Esophagus muscularis mucosa (tissue), 4 donors: ENCODE results near the gene OGFOD3. TPM values are rescaled to one million over a fixed set of nuclear protein-coding genes. Genes with fewer than 3 reads are reported as not detected.

Experiments used
- DNase-seq: peaks from one replicate; pipeline ENCODE4 v3.0.0-alpha.2; 2017; ENCODE audit errors: extremely low spot score
- H3K27ac ChIP-seq, 4 donors: fragments of 200-600 bp; sonication (generic); replicated peaks in 1 of 4; 1 replicate in 3 of 4; 2 replicates in 1 of 4; pipeline ENCODE4 v1.5.1; 2016 to 2019; ENCODE audit warnings: mild to moderate bottlenecking in 1 of 4
- H3K27me3 ChIP-seq, 4 donors: fragments of 200-600 bp; sonication (generic); one replicate each; pipeline versions ENCODE4 v1.5.1 to v1.6.0; 2016 to 2019
- H3K36me3 ChIP-seq, 4 donors: fragments of 200-600 bp; sonication (generic); one replicate each; pipeline ENCODE4 v1.5.1; 2016 to 2019
- H3K4me1 ChIP-seq, 4 donors: fragments of 200-600 bp; sonication (generic); one replicate each; pipeline ENCODE4 v1.5.1; 2016 to 2019
- H3K4me3 ChIP-seq, 4 donors: fragments of 200-600 bp; sonication (generic); 1 replicate in 2 of 4; 2 replicates in 2 of 4; pipeline ENCODE4 v1.5.1; 2016 to 2019; ENCODE audit warnings: mild to moderate bottlenecking in 4 of 4, moderate library complexity in 1 of 4
- H3K9me3 ChIP-seq, 4 donors: fragments of 200-600 bp; sonication (generic); 1 replicate in 3 of 4; 2 replicates in 1 of 4; pipeline ENCODE4 v1.5.1; 2016 to 2019
- EP300 ChIP-seq: sonication (generic); formaldehyde crosslinking; IDR thresholded peaks from one replicate; pipeline ENCODE4 v1.6.1; 2017; ENCODE audit warnings: antibody characterized with exemption
- POLR2A ChIP-seq: fragments of 450-650 bp; IDR thresholded peaks from one replicate; pipeline ENCODE4 v1.6.1; 2017; ENCODE audit warnings: antibody characterized with exemption, moderate library complexity, mild to moderate bottlenecking, low read depth
- POLR2AphosphoS5 ChIP-seq, 2 donors: sonication (generic); formaldehyde crosslinking; IDR thresholded peaks; one replicate each; pipeline ENCODE4 v1.6.1; 2017; ENCODE audit warnings: antibody characterized with exemption in 2 of 2
- WGBS: methylation state at CpG from one replicate; pipeline ENCODE4 v1.1.5; 2018; 5-methylcytosine and 5-hydroxymethylcytosine counted together
- intact Hi-C: fragments of 100-400 bp; cut with DNase I; formaldehyde crosslinking; loops from one replicate; pipeline ENCODE4 v1.15.1; 2023
- total RNA-seq, 4 donors: library from RNA; depleted of rRNA; stranded (reverse); fragments of >200 nt; gene quantifications; one replicate each; pipeline versions ENCODE4 v1.1.0 to v1.2.1, GENCODE V29; 2016
- TF ChIP-seq, protein P1 (sequence below), 3 experiments: fragments of 200-600 bp in 2 of 3; fragments of 450-650 bp in 1 of 3; sonication (generic) in 2 of 3; IDR thresholded peaks; one replicate each; pipeline ENCODE4 v1.5.1; 2017 to 2019; ENCODE audit warnings: antibody characterized with exemption in 3 of 3, mild to moderate bottlenecking in 2 of 3, moderate library complexity in 1 of 3

Gene OGFOD3
- total RNA-seq, 4 donors from 2014 or later = 21.6 to 35.3 (median 28.5) TPM

DNA sequence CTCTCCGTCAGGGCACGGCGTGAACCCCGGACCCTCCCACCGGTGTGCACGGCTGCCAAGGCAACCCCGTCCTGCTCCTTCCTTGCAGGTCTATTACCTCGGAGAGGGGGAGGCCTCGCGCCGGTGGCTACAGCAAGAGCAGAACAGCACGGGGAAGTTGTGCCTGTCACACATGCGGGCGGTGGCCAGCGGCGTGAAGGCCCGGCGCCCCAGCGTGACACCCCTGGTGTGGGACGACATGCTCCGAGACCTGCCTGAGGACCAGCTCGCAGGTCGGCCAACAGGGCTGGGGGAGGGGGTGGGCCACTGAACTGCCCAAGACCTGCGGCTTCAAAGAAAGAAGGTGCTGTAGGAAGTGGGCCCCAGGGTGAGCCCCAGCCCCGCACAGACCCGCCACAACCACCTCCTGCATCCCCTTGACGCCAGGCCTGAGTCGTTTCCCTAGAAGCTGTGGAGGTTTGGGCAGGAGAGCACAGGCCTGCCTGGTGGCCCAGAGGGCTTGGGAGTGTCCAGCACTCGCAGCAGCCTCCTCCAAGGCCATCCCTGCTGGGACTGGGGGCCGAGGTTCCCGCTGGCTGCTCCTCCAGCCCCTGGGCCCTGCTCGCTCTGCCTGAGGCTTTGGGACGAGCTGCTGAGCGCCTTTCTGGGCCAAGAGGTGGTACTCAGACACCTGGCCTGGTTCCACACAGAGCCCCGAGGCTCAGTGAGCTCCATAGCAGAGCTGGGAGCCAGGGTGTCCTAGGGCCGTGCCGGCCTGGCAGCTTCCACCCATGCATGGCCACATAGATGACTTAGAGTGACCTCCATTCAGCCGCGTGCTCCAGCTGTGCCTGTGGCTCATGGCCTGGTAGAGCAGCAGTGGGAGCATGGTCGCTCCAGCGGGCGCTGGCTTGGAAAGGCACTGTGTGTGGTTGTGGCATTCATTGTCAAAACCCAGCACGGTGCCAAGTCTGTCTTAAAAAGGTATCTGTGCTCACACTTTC lies 17.5 kb upstream of the OGFOD3 start:
- 88% methylated on average over 25 of the region's 43 CpGs for WGBS
- Histone ChIP-seq H3K4me1 (peaks cover 0 to 8% (median 3%) of the 10 kb centered on the region in 4 donors), H3K27me3 (no peaks in the 10 kb centered on the region), H3K4me3 (no peak overlapping the region), H3K9me3 (no peaks in the 10 kb centered on the region), H3K27ac (no peak overlapping the region), H3K36me3 (peaks cover 0 to 67% (median 26%) of the 10 kb centered on the region in 4 donors)
- no peak for TF ChIP-seq POLR2AphosphoS5 (IDR thresholded peaks at IDR 0.05)
- intact Hi-C loops = no loop called here
- DNase-seq = no peak

DNA sequence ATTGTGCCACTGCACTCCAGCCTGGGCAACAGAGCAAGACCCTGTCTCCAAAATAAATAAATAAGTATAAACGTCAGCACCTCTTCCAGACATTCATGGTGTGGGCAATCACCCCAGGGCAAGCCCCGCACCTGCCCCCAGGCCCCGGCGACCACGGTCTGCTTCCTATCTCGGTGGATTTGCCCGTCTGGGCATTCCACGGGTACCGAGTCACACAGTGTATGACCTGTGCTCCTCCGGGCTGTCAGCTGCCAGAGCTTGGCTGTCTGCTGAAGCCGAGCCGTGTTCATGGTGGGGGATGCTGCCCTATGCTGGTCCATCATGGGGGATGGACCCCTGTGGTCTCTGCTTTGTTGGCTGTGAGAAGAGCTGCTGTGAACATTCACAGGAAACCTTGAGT lies 16.7 kb upstream of the OGFOD3 start:
- DNase-seq = no peak
- no peaks in the 10 kb centered on the region for H3K4me1 ChIP-seq
- 91% methylated on average over 10 of the region's 12 CpGs for WGBS
- no peak overlapping the region for H3K27ac ChIP-seq
- H3K36me3 ChIP-seq = peaks cover 0 to 62% (median 26%) of the 10 kb centered on the region in 4 donors
- no peak for TF ChIP-seq EP300
- TF ChIP-seq, protein P1, sequence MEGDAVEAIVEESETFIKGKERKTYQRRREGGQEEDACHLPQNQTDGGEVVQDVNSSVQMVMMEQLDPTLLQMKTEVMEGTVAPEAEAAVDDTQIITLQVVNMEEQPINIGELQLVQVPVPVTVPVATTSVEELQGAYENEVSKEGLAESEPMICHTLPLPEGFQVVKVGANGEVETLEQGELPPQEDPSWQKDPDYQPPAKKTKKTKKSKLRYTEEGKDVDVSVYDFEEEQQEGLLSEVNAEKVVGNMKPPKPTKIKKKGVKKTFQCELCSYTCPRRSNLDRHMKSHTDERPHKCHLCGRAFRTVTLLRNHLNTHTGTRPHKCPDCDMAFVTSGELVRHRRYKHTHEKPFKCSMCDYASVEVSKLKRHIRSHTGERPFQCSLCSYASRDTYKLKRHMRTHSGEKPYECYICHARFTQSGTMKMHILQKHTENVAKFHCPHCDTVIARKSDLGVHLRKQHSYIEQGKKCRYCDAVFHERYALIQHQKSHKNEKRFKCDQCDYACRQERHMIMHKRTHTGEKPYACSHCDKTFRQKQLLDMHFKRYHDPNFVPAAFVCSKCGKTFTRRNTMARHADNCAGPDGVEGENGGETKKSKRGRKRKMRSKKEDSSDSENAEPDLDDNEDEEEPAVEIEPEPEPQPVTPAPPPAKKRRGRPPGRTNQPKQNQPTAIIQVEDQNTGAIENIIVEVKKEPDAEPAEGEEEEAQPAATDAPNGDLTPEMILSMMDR (IDR thresholded peaks at IDR 0.05) = no peak
- no peak for TF ChIP-seq POLR2A
- no peak for TF ChIP-seq POLR2AphosphoS5 (IDR thresholded peaks at IDR 0.05)
- no peak overlapping the region for H3K4me3 ChIP-seq
- no peaks in the 10 kb centered on the region for H3K27me3 ChIP-seq
- no peaks in the 10 kb centered on the region for H3K9me3 ChIP-seq
- intact Hi-C loops = no loop called here

DNA sequence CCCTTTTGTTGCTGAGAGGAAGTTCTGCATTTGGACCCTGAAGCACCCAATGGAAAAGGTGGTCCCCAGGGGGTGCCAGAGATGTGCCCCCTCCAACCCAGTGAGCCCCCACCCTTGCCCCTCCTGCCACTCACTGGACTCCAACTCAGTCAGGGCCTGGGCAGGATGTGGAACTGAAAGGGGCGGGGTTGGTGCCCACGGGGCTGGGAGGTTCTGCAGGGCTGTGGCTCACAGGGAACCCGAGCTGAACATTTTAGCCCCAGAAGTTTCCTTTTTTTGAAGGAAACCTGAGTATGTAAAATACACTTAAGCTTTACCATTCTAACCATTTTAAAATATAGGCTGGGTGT lies 15.8 kb upstream of the OGFOD3 start:
- 43% methylated on average over 3 of the region's 3 CpGs for WGBS
- Histone ChIP-seq H3K9me3 (no peaks in the 10 kb centered on the region), H3K27ac (no peak overlapping the region), H3K36me3 (peaks cover 0 to 65% (median 26%) of the 10 kb centered on the region in 4 donors), H3K4me1 (no peaks in the 10 kb centered on the region), H3K4me3 (no peak overlapping the region), H3K27me3 (no peaks in the 10 kb centered on the region)
- TF ChIP-seq POLR2A (no peak), POLR2AphosphoS5 (IDR thresholded peaks at IDR 0.05) (no peak), EP300 (no peak)
- TF ChIP-seq, protein P1 (IDR thresholded peaks at IDR 0.05) = no peak
- intact Hi-C loops = no loop called here
- DNase-seq = no peak

DNA sequence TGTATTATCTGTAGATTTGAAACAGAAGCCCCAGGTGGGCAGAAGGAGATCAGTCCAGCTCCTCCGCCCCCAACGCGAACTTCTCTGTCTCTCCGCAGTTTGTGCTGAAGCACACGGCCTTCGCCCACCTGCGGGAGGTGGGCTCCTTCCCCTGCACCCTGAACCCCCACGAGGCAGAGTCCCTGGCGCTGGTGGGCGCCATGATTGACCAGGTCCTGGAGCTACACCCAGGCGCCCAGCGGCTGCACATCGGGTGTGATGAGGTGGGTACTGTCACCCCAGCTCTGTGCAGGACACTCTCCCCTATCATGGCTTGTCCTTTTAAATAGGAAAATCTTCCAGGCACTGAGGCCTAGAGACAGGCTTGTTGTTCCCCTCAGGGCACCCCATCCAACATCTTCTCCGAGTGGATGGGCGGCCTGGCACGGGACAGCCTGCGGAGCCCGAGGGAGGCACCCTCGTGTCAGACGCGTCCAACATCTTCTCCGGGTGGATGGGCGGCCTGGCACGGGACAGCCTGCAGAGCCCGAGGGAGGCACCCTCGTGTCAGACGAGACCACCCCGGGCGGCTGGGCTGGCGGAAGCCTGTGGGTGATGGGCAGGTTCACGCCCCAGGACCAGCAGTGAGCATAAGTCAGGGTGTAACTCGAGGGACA lies 15.3 kb upstream of the OGFOD3 start:
- peaks cover 0 to 64% (median 26%) of the 10 kb centered on the region in 4 donors for H3K36me3 ChIP-seq

DNA sequence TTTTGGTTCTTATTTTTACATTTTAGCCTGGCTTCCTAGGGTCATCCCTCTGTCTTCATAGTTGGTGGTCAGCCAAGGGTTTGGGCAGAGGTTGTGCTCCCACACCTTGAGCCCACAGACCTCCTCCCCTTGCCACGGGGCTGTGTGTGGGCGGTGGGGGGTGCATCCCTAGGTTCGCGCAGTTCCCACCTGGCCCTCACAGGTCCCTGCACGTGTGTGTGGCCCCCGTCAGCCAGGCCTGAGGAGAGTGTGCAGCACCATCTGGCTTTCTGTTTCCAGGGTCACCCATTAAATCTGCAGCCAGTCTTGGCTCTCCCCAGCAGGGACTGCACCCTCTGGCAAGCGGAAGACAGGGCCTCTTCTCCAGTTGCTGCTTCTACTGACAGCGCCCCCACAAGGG lies 13.6 kb upstream of the OGFOD3 start:
- intact Hi-C loops = no loop called here
- H3K27ac ChIP-seq = no peak overlapping the region
- no peaks in the 10 kb centered on the region for H3K9me3 ChIP-seq
- DNase-seq = no peak
- 87% methylated on average over 6 of the region's 8 CpGs for WGBS
- TF ChIP-seq, protein P1 (IDR thresholded peaks at IDR 0.05) = no peak
- TF ChIP-seq POLR2A = no peak
- TF ChIP-seq POLR2AphosphoS5 (IDR thresholded peaks at IDR 0.05) = no peak
- no peak for TF ChIP-seq EP300
- H3K4me1 ChIP-seq = no peaks in the 10 kb centered on the region
- H3K36me3 ChIP-seq = peaks cover 0 to 59% (median 17%) of the 10 kb centered on the region in 4 donors
- no peaks in the 10 kb centered on the region for H3K27me3 ChIP-seq
- H3K4me3 ChIP-seq = no peak overlapping the region

More for the DNA sequence above, 15.3 kb upstream of the OGFOD3 start:
- H3K4me1 ChIP-seq = no peaks in the 10 kb centered on the region
- H3K9me3 ChIP-seq = no peaks in the 10 kb centered on the region
- 93% methylated on average over 16 of the region's 32 CpGs for WGBS
- H3K4me3 ChIP-seq = no peak overlapping the region
- intact Hi-C loops = no loop called here
- no peak for DNase-seq
- H3K27me3 ChIP-seq = no peaks in the 10 kb centered on the region
- H3K27ac ChIP-seq = no peak overlapping the region
- TF ChIP-seq POLR2AphosphoS5 (IDR thresholded peaks at IDR 0.05) = no peak
